ENCODE results near the gene MB21D2. TPM values are rescaled to one million over a fixed set of nuclear protein-coding genes. Genes with fewer than 3 reads are reported as not detected.
"Not testable (repeated sequence)": the region's sequence is repeated elsewhere in the genome, so short reads cannot be mapped to it uniquely, and the experiment has no call there.

MB21D2 gene
- polyA plus RNA-seq, 1 donor = 20.1 TPM

DNA sequence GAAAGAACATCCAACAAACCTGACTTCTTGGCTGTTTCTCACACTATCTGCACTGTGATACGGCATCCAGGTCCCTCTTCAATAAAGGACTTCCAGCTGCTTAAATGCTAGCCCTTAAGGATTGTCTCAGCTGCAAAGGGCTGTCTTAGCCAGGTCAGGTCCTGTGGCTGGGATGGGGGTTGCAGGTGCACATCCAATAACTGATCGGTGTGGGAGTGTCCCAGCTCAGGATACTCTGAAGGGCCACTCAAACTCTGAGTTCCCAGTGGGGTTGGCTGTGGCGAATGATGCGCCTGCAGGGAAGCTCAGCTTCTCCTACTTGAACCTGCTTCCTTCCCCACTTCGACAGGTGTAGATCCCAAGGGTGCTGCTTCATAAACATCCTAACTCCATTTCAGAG lies 115.7 kb downstream of the MB21D2 start:
- DNase-seq = no peak

DNA sequence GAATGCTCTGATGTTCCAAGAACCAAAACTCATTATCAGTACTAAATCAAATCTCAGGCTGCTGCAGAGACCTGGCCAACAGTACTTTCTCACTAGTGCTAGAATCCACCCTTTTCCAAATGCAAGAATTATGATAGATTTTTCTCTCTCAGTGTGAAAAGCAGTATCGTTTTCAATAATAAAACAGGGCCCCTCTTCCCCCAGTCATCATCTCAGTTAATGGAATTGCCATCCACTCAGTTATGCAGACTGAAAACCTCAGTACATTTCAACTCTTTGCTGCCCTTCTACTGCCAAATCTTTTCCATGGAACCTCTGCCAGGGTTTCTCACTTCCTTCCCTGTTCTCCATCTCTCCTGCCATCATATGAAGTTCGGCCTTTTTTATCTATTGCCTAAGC lies 117.9 kb downstream of the MB21D2 start:
- DNase-seq = peak; percentile 26

DNA sequence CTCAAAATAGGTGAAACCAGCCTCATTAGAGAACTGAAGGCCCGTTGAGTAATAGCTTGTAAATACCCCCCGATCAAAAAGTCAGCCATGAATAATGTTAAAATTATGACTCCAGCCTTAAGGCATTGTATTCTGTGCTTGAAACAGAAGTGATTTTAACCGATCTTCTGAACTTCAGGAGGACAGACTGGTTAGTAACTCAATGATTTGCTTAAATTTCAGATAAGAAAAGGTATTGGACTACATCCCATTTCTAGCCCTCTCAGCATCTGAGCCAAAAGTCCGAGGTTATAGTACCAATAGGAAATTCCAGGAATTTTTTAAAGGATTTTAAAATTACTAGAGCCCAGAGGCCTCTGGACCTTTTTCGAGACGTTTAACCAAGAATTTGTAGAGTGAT lies 122.6 kb downstream of the MB21D2 start:
- DNase-seq = no peak

DNA sequence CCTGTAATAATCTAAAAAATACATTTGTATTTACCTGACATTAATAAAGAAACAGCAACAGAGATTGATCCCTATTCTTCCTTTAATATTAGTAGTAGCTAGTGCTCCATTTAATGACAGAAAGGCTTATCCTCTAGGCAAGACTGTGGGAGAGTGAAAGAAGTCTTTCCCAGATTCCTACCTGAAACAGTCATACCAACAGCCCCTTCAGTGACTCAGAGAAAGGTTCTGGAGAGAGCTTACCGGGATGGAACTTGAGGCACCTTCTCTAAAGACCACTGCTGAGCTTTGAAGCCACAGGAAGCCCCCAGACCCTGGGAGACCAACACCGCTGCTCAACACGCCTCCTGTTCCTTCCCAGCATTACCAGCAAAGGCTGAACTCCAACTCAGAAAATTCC lies 123.4 kb downstream of the MB21D2 start:
- DNase-seq = no peak

DNA sequence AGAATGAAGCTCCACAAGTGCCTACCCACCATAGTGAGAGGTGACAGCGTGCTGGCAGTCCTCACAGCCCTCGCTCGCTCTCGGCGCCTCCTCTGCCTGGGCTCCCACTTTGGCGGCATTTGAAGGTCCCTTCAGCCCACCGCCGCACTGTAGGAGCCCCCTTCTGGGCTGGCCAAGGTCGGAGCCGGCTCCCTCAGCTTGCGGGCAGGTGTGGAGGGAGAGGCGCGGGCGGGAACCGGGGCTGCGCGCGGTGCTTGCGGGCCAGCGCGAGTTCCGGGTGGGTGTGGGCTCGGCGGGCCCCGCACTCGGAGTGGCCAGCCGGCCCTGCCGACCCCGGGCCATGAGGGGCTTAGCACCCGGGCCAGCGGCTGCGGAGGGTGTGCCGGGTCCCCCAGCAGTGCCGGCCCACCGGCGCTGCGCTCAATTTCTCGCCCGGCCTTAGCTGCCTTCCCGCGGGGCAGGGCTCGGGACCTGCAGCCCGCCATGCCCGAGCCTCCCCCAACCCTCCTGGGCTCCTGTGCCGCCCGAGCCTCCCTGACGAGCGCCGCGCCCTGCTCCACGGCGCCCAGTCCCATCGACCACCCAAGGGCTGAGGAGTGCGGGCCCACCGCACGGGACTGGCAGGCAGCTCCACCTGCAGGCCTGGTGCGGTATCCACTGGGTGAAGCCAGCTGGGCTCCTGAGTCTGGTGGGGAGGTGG lies 128.7 kb downstream of the MB21D2 start:
- DNase-seq = not testable (repeated sequence)

DNA sequence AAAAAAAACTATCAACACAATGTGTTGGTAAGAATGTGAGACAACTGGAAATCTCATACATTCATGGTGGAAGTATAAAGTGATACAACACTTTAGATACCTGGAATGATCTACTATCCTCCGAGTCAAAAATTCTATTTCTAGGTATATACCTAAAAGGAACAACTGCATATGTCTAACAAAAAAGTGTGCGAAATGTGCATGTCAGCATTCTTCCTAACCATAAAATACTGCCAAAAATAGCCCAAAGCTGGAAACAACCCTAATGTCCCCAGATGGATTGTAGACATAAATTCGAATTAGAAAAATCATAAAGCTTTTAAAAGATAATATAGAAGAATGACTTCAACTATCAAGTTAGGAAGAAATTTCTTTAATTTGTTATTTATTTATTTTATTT lies 139.1 kb downstream of the MB21D2 start:
- DNase-seq = no peak

DNA sequence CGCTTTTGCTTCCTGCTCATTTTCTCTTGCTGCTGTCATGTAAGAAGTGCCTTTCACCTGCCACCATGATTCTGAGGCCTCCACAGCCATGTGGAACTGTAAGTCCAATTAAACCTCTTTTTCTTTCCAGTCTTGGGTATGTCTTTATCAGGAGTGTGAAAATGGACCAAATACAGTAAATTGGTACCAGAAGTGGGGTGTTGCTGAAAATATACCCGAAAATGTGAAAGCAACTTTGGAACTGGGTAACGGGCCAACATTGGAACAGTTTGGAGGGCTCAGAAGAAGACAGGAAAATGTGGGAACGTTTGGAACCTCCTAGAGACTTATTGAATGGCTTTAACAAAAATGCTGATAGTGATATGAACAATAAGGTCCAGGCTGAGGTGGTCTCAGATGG lies 143.3 kb downstream of the MB21D2 start:
- not testable (repeated sequence) for DNase-seq

DNA sequence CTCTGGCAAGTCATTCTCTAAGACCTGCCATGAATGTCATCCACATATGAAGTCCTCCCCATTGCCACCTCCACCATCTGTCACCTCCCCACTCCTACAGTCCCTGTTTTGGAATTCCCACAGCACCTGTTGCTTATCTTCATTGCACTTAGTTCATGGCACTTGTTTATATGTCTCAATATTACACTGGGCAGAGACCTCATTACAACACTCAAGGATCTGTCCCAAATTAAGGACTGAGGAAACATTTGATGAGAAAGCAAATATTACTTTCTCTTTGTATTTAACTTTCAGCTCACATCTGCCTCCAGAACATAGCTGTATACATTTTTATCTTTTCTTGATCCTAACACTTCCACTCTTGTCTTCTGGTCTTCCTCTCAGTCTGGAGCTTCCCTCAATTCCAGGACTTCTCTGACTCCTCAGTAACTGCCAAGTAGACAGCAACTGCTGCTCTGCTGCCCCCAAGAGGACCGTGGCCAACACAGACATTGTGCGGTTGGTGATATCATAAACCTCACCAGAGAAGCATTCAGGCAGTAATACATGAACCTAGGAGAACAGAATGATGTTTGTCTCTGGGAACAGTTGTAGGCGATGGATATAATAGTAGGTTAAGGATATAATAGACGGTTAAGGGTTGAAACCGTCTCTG lies 145.3 kb downstream of the MB21D2 start:
- no peak for DNase-seq

DNA sequence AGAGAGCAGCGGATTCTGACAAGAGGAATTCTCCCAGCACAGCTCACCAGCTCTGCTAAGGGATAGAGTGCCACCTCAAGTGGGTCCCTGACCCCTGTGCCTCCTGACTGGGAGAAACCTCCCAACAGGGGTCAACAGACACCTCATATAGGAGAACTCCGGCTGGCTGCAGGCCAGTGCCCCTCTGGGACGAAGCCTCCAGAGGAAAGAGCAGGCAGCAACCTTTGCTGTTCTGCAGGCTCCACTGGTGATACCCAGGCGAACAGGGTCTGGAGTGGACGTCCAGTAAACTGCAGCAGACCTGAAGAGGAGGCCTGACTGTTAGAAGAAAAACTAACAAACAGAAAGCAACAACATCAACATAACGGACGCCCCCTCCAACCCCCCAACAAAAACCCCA lies 159.0 kb downstream of the MB21D2 start:
- no peak for DNase-seq

DNA sequence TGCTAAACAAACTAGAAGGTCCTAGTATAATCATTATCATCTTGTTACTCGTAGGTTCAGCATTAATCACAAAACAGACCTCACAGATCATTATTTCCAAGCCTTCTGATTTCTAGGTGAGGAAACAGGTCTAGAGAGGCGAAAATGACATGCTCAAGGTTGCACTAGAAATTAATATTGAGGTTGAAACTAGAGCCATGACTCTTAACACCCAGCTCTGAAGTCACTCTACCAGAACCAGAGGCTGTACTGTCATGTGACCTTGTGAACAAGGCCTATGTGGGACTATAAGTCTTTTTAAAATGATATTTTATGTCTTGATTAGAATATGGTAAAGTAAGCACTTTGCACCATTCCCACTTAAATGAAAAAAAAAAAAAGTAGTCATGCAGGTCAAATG lies 166.5 kb downstream of the MB21D2 start:
- DNase-seq = no peak

DNA sequence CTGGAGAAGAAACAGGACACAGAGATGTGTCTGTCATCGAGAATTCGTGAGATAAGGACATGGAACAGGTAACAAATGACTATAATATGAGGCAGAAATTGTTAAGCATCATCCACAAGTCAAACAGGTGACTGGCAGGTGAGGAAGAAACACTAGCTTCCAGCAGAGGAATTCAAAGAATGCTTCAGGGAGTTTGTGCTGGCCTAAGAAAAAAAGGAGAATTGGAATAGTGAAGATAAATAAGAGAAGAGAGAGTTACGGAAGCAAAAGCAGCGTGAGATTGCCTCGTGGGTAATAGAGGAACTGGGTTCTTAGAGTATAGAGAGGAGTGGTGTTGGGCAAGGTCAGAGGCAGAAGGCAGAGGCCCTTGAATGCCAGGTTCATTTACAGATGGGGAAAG lies 167.5 kb downstream of the MB21D2 start:
- no peak for DNase-seq

DNA sequence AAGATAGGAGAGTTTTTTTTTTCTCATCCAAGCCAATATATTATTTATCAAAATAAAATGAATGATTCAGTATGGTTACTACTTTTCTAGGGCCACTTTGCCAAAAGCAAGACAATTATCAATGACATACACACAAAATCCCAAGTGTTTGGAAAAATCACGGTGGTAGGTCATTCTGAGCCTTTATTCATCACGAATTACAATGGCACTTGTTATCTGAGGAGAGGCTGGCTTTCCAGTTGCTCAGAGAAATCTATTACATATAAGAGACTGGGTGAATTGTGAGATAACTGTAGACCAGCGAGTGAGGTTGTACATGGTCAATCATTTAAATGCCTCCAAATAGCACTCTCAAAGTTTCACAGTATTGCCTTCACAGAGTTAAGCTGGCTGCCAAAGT lies 169.9 kb downstream of the MB21D2 start:
- DNase-seq = no peak

DNA sequence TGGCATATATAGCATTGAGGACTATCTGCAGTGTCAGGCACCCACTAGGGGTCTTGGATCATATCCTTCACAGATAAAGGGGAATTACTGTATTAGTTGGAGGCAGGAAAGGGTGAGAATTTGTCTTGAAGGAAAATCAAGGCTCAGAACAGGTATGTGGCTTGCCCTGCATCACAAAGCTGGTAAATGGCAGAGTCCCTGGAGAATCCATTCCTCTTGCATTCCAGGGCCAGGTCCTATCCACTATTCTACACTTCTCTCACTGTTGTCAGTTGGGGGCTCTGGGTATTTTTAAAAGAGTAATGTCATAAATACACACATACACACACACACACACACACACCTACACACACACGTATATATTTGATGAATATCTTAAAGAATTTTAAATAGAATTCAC lies 170.5 kb downstream of the MB21D2 start:
- no peak for DNase-seq

Other genes with a start within 250 kb of the MB21D2 start
- gene FGF12, start 190.3 kb downstream of the MB21D2 start, polyA plus RNA-seq (ENCODE audit: insufficient read length) = 2.9 TPM